Kidney epithelial cell (primary cell): Measurements from ENCODE around the gene HLCS. TPM values are rescaled to one million over a fixed set of nuclear protein-coding genes. Genes with fewer than 3 reads are reported as not detected.

Experiments
- DNase-seq: peaks from one replicate; pipeline ENCODE4 v3.0.0-alpha.2; 2010; ENCODE audit warnings: low read depth
- H3K27me3 ChIP-seq: 2 replicates; pipeline ENCODE4 v1.6.0; 2011; ENCODE audit warnings: low read length; ENCODE audit not compliant: control insufficient read depth, insufficient read depth
- H3K36me3 ChIP-seq: 2 replicates; pipeline ENCODE4 v1.5.1; 2011; ENCODE audit warnings: low read length; ENCODE audit not compliant: control insufficient read depth, insufficient read depth
- H3K4me3 ChIP-seq: 2 replicates; pipeline ENCODE4 v1.5.1; 2011; ENCODE audit warnings: low read depth, mild to moderate bottlenecking, control low read depth, low read length
- CTCF ChIP-seq: IDR thresholded peaks from 2 replicates; pipeline ENCODE4 v1.5.1; 2011; ENCODE audit warnings: mild to moderate bottlenecking, moderate library complexity, low read length, control low read depth, inconsistent platforms; ENCODE audit not compliant: insufficient read depth, poor library complexity, severe bottlenecking
- total RNA-seq: library from RNA; depleted of rRNA; stranded (reverse); fragments of >200 nt; gene quantifications from 2 replicates; pipeline ENCODE4 v1.2.3, GENCODE V29; 2015

The HLCS gene
- total RNA-seq, 1 donor from 2014 or later = 26.7 TPM

- Histone ChIP-seq H3K36me3 (no peaks in the 10 kb centered on the region), H3K4me3 (no peak overlapping the region), H3K27me3 (no peaks in the 10 kb centered on the region)
- DNase-seq = no peak
- no peak for TF ChIP-seq CTCF
Observed at GRCh38 chr21:36828208-36828607, 138.3 kb downstream of the HLCS start.

GRCh38 chr21:36825658-36826057 lies 140.8 kb downstream of the HLCS start:
- DNase-seq = no peak
- H3K4me3 ChIP-seq = no peak overlapping the region

GRCh38 chr21:36821032-36821299 lies 145.5 kb downstream of the HLCS start:
- Histone ChIP-seq H3K36me3 (no peaks in the 10 kb centered on the region), H3K4me3 (no peak overlapping the region), H3K27me3 (no peaks in the 10 kb centered on the region)
- TF ChIP-seq CTCF = no peak
- DNase-seq = no peak

More at GRCh38 chr21:36825658-36826057, 140.8 kb downstream of the HLCS start:
- H3K27me3 ChIP-seq = no peaks in the 10 kb centered on the region
- no peak for TF ChIP-seq CTCF
- no peaks in the 10 kb centered on the region for H3K36me3 ChIP-seq

GRCh38 chr21:36820176-36821031 lies 146.1 kb downstream of the HLCS start:
- H3K27me3 ChIP-seq = no peaks in the 10 kb centered on the region
- no peak overlapping the region for H3K4me3 ChIP-seq
- no peaks in the 10 kb centered on the region for H3K36me3 ChIP-seq
- no peak for TF ChIP-seq CTCF
- DNase-seq = no peak

DNA sequence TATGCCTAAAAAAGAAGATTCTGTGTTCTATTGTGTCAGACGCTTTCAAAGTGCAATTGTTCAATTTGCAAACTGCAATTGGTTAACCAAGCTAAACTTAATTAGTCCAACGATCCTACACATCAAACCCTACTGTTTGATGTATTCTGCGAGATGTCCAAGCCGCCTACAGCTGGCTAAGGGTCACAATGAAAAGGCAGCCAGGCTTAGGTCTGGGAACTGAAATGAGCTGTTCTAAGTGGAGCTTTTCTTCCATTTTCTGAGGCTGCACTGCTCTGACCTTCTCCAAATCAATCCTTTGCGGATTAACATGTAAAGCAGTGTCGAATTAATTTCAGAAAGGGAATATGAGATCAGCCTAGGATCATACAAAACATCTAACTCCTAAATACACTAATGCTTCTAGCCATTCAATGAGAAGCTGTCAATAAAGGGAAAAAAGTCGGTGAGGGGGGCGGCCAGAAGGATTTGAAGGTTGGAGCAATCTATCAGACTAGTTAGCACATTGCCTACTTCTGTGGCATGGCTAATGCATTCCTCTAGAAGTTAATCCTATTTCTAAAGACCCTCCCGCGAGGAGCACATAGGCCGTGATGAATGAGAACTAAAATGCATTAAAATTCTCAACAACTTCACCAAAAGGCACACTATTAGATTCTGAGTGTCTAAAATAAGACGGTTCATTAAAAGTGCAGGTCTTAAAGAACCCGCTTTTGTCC lies 148.6 kb downstream of the HLCS start:
- no peak for TF ChIP-seq CTCF
- Histone ChIP-seq H3K4me3 (no peak overlapping the region), H3K27me3 (no peaks in the 10 kb centered on the region), H3K36me3 (no peaks in the 10 kb centered on the region)
- DNase-seq = no peak
